ENCODE results near the gene ETS1.

Gene ETS1

DNA sequence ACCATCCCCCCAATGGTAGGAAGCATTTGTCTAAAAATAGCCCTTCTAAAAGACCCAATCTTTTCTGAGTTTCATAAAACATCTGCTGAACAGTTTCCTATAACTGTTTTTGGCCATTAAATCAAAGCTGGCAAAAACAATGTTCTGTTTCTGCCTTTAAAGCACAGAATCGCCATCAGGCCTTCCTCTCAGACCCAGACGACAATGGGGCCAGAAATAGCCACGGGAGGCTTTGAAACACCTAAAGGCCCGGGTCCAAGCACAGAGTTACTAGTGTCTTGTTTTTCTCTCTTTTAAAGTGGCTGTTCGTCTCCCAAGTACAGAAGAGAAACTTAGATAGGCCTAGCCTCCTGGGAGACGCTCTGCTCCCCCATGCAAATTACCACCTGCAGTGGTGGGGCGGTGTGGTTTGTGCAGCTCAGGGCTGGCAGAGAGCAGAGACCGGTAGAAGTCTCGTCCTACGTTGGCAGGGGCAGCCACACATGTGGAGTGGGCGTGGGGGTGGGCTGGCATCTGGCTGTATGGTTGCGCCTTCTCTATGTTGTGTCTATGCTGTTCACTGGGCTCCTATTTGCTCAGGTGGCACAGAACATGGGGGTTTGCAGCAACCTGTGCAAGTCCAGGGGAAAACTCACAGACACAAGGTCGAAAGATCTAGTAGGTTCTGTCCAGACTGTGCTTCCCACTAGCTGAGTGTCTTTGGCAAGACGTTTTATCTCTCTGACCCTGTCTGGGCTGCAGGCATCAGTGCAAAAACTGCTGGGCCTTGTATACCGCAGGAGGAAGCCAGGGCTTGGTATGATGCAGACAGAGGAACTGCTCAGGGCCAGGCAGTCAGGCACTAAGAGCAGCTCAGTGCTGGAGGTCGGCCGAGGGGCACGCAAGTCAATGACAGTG is 23.6 kb upstream of the ETS1 start:
- DNase-seq (ENCODE audit: low read depth in 2 of 2): no peak
- H3K4me3 ChIP-seq (replicated peaks in 1 of 2; ENCODE audit: low read depth in 2 of 2, low read length in 2 of 2): no peak overlapping the region
- TF ChIP-seq, protein P1, sequence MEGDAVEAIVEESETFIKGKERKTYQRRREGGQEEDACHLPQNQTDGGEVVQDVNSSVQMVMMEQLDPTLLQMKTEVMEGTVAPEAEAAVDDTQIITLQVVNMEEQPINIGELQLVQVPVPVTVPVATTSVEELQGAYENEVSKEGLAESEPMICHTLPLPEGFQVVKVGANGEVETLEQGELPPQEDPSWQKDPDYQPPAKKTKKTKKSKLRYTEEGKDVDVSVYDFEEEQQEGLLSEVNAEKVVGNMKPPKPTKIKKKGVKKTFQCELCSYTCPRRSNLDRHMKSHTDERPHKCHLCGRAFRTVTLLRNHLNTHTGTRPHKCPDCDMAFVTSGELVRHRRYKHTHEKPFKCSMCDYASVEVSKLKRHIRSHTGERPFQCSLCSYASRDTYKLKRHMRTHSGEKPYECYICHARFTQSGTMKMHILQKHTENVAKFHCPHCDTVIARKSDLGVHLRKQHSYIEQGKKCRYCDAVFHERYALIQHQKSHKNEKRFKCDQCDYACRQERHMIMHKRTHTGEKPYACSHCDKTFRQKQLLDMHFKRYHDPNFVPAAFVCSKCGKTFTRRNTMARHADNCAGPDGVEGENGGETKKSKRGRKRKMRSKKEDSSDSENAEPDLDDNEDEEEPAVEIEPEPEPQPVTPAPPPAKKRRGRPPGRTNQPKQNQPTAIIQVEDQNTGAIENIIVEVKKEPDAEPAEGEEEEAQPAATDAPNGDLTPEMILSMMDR (IDR thresholded peaks at IDR 0.05; ENCODE audit: low read depth, low read length): no peak

DNA sequence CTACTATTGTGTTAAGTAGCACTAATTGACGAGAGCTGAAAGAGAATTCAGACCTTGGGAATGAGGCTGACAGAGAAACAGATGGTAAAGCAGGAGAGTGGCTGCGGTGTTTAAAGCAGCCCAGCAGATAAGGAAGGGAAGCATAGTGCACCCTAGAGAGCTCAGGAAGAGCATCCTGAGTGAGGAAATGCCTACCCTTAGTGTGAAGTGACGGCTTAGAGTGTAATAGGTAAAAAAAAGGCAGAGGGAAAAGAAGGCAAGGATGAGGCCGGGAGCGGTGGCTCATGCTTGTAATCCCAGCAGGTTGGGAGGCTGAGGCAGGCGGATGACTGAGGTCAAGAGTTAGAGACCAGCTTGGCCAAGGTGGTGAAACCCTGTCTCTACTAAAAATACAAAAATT is 22.4 kb upstream of the ETS1 start:
- no peak for DNase-seq (ENCODE audit: low read depth in 2 of 2)
- TF ChIP-seq, protein P1 (IDR thresholded peaks at IDR 0.05; ENCODE audit: low read depth, low read length): no peak

DNA sequence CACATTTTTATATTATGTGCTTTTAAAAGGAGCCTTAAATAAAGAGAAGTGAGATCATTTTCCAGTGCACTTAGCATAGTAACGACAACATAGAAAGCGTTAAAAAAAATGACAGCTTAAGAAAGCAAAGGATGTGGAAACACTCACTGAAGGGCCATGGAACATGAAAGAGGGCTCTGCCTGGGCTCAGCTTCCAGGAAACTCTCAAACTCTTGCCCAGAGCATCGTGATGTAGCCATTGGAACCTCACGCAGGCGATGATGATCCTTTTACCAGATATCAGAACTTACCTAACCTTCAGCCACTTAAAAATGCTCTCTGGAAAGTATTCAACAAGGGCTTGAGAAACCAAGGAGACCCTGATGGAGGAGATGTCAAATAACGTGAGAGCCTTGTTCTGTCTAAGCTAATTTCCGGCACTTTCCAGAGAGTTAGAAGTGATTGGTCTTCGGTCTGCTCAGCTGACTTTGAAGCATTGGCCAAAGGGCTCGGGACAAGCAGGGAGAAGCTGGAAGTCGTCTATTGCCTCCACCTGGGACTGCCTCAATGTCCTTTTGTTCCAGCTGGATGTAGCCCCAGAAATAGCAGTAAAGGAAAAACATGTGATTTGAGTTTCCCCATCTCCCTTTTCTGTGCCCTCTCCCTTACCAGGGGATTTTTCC is 21.5 kb upstream of the ETS1 start:
- DNase-seq (ENCODE audit: low read depth in 2 of 2): no peak
- TF ChIP-seq, protein P1 (IDR thresholded peaks at IDR 0.05; ENCODE audit: low read depth, low read length): no peak
- no peak overlapping the region for H3K4me3 ChIP-seq (replicated peaks in 1 of 2; ENCODE audit: low read depth in 2 of 2, low read length in 2 of 2)

More for the DNA sequence above, 22.4 kb upstream of the ETS1 start:
- no peak overlapping the region for H3K4me3 ChIP-seq (replicated peaks in 1 of 2; ENCODE audit: low read depth in 2 of 2, low read length in 2 of 2)

DNA sequence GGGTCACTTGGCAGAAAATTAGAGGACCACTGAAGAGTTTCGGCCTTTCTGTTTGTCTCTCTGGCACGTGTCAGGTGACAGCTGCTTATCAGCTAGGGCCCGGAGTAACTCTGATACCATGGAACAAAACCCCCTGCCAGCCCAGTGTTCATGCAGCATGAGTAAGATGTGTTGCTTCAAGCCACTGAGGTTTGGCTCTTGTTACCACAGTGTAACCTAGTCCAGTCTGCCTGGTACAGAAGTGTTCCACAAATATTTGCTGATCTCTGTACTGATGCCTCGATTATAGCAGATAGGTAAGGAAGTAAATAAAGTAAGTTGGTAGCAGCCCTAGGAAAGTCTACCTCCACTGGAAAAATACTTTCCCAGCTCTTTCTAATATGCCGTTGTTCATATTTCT is 20.5 kb upstream of the ETS1 start:
- no peak overlapping the region for H3K4me3 ChIP-seq (replicated peaks in 1 of 2; ENCODE audit: low read depth in 2 of 2, low read length in 2 of 2)
- DNase-seq (ENCODE audit: low read depth in 2 of 2): no peak
- TF ChIP-seq, protein P1 (IDR thresholded peaks at IDR 0.05; ENCODE audit: low read depth, low read length): no peak

DNA sequence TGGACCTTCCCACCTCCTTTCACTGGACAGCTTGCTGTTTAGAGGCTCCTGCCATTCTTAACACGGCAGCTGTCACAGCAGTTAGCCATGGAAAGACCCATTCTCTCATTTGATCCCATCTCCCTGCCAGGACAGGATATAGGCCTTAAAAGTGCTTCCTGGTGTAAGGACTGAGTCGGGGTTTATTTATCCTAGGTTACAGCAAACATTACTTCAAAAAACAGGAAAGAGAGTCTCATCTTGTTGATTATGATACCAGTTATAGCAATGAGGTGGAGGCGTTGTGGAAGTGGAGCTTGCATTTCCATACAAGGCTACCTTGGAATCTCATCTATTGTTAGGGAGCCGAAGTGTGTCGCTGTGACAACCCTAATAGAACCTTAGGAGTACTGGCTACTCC is 17.4 kb upstream of the ETS1 start:
- TF ChIP-seq, protein P1 (IDR thresholded peaks at IDR 0.05; ENCODE audit: low read depth, low read length): no peak
- no peak overlapping the region for H3K4me3 ChIP-seq (replicated peaks in 1 of 2; ENCODE audit: low read depth in 2 of 2, low read length in 2 of 2)
- no peak for DNase-seq (ENCODE audit: low read depth in 2 of 2)

DNA sequence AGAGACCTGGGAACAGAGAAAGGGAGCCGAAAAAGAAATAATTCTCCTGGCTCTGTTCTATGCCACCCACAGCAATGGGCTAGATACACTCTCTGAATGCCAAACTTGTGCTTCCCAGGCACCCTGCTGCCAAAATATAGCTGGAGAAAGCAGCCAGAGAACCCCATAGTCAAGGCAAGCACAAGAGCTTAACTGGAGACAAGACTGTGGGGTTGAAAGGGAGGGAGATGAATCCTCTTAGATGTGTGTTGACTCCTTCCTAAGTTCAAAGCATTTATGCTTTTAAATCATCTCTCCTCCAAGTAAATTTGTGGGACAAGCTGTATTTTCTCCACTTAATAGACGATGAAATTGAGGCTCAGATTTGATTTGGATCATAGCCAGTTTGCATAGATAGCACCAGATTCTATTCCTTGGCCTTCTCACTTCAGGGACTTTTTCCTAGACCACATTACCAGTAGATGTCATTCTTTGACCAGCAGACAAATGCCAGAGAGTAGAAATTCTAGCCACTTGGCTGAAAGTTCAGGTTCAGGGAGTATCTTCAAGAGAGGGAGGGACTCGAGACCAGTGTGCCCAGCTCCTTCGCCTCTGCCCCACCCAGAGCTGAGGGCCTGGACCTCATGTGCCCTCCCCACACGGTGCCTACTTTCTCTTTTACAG is 16.5 kb upstream of the ETS1 start:
- DNase-seq (ENCODE audit: low read depth in 2 of 2): peak in 1 of 2 donors; percentile 26
- no peak overlapping the region for H3K4me3 ChIP-seq (replicated peaks in 1 of 2; ENCODE audit: low read depth in 2 of 2, low read length in 2 of 2)
- TF ChIP-seq, protein P1 (IDR thresholded peaks at IDR 0.05; ENCODE audit: low read depth, low read length): no peak
